Liver (tissue), 9 donors: Measurements from ENCODE around the gene YWHAE. TPM values are rescaled to one million over a fixed set of nuclear protein-coding genes. Genes with fewer than 3 reads are reported as not detected.

Experiments
- DNase-seq: peaks from one replicate; pipeline ENCODE4 v3.0.0-alpha.2; 2017; ENCODE audit warnings: low spot score
- H3K27ac ChIP-seq, 2 donors: one replicate each; pipeline ENCODE4 v1.7.0; 2013; ENCODE audit warnings: inconsistent platforms in 2 of 2, low read length in 2 of 2, control low read depth in 1 of 2, low read depth in 1 of 2, mild to moderate bottlenecking in 1 of 2
- H3K27me3 ChIP-seq, 4 donors: one replicate each; pipeline versions ENCODE4 v1.6.1 to v1.7.0; 2013; ENCODE audit warnings: low read length in 3 of 4, inconsistent platforms in 1 of 4, mild to moderate bottlenecking in 1 of 4, moderate library complexity in 1 of 4; ENCODE audit not compliant: control insufficient read depth in 4 of 4, insufficient read depth in 4 of 4
- H3K36me3 ChIP-seq, 4 donors: one replicate each; pipeline versions ENCODE4 v1.6.1 to v1.7.0; 2013; ENCODE audit warnings: low read length in 3 of 4, mild to moderate bottlenecking in 3 of 4, low read depth in 1 of 4, moderate library complexity in 1 of 4; ENCODE audit not compliant: control insufficient read depth in 4 of 4, insufficient read depth in 3 of 4
- H3K4me1 ChIP-seq, 4 donors: one replicate each; pipeline versions ENCODE4 v1.6.1 to v1.7.0; 2013; ENCODE audit warnings: low read length in 3 of 4, mild to moderate bottlenecking in 3 of 4, moderate library complexity in 1 of 4; ENCODE audit not compliant: control insufficient read depth in 4 of 4, insufficient read depth in 4 of 4
- H3K4me3 ChIP-seq, 3 donors: one replicate each; pipeline versions ENCODE4 v1.6.1 to v1.7.0; 2013; ENCODE audit warnings: low read length in 3 of 3, control low read depth in 1 of 3, low read depth in 1 of 3, mild to moderate bottlenecking in 1 of 3
- H3K9ac ChIP-seq, 2 donors: one replicate each; pipeline ENCODE4 v1.7.0; 2013; ENCODE audit warnings: low read length in 2 of 2, mild to moderate bottlenecking in 2 of 2, moderate library complexity in 2 of 2, control low read depth in 1 of 2, low read depth in 1 of 2
- H3K9me3 ChIP-seq, 4 donors: one replicate each; pipeline versions ENCODE4 v1.6.1 to v1.7.0; 2013; ENCODE audit warnings: low read length in 3 of 4; ENCODE audit not compliant: control insufficient read depth in 4 of 4
- ATF3 ChIP-seq: IDR thresholded peaks from 2 replicates; pipeline ENCODE4 v1.6.1; 2016; ENCODE audit warnings: antibody characterized with exemption
- CTCF ChIP-seq: fragments of 150-350 bp; IDR thresholded peaks from 2 replicates; pipeline ENCODE4 v1.5.1; 2017; ENCODE audit warnings: improper control_type of control experiment, low read depth, low read length; ENCODE audit not compliant: missing input control
- EGR1 ChIP-seq, 2 donors: IDR thresholded peaks; 2 replicates each; pipeline ENCODE4 v1.6.1; 2016 to 2018; ENCODE audit warnings: antibody characterized with exemption in 2 of 2, low read depth in 2 of 2
- FOXA1 ChIP-seq: IDR thresholded peaks from 2 replicates; pipeline ENCODE4 v1.6.1; 2016; ENCODE audit warnings: antibody characterized with exemption
- FOXA2 ChIP-seq: IDR thresholded peaks from 2 replicates; pipeline ENCODE4 v1.6.1; 2016; ENCODE audit warnings: antibody characterized with exemption
- GABPA ChIP-seq, 2 donors: IDR thresholded peaks in 1 of 2; conservative IDR thresholded peaks in 1 of 2; 2 replicates each; pipeline ENCODE4 v1.6.1; 2016; ENCODE audit warnings: antibody characterized with exemption in 2 of 2, mild to moderate bottlenecking in 1 of 2, moderate library complexity in 1 of 2
- HNF4A ChIP-seq, 2 donors: conservative IDR thresholded peaks; 2 replicates each; pipeline ENCODE4 v1.6.1; 2016; ENCODE audit warnings: antibody characterized with exemption in 2 of 2, mild to moderate bottlenecking in 2 of 2
- HNF4G ChIP-seq: IDR thresholded peaks from 2 replicates; pipeline ENCODE4 v1.6.1; 2016; ENCODE audit warnings: antibody characterized with exemption
- JUND ChIP-seq, 2 donors: IDR thresholded peaks; 2 replicates each; pipeline ENCODE4 v1.6.1; 2016; ENCODE audit warnings: antibody characterized with exemption in 2 of 2
- MAX ChIP-seq: IDR thresholded peaks from 2 replicates; pipeline ENCODE4 v1.6.1; 2016; ENCODE audit warnings: antibody characterized with exemption
- NR2F2 ChIP-seq: IDR thresholded peaks from 2 replicates; pipeline ENCODE4 v1.6.1; 2016; ENCODE audit warnings: antibody characterized with exemption
- RAD21 ChIP-seq, 2 donors: IDR thresholded peaks; 2 replicates each; pipeline ENCODE4 v1.6.1; 2016; ENCODE audit warnings: antibody characterized with exemption in 2 of 2, mild to moderate bottlenecking in 2 of 2
- REST ChIP-seq: IDR thresholded peaks from 2 replicates; pipeline ENCODE4 v1.6.1; 2016; ENCODE audit warnings: antibody characterized with exemption, mild to moderate bottlenecking
- RXRA ChIP-seq, 2 donors: IDR thresholded peaks; 2 replicates each; pipeline ENCODE4 v1.6.1; 2017 to 2018; ENCODE audit warnings: antibody characterized with exemption in 2 of 2, mild to moderate bottlenecking in 1 of 2
- SP1 ChIP-seq: IDR thresholded peaks from 2 replicates; pipeline ENCODE4 v1.6.1; 2018; ENCODE audit warnings: antibody characterized with exemption, mild to moderate bottlenecking
- TAF1 ChIP-seq: conservative IDR thresholded peaks from 2 replicates; pipeline ENCODE4 v1.6.1; 2016; ENCODE audit warnings: antibody characterized with exemption, mild to moderate bottlenecking
- YY1 ChIP-seq: IDR thresholded peaks from 2 replicates; pipeline ENCODE4 v1.6.1; 2016; ENCODE audit warnings: antibody characterized with exemption, mild to moderate bottlenecking
- ZBTB33 ChIP-seq: IDR thresholded peaks from 2 replicates; pipeline ENCODE4 v1.6.1; 2016; ENCODE audit warnings: antibody characterized with exemption
- WGBS: extraction: QIAGEN DNeasy Blood & Tissue Kit; methylation state at CpG from one replicate; pipeline ENCODE4 v1.1.7; 2013; 5-methylcytosine and 5-hydroxymethylcytosine counted together
- polyA plus RNA-seq, 2 donors: library from polyadenylated mRNA; stranded (reverse) in 1 of 2; unstranded in 1 of 2; fragments of 200-250 nt in 1 of 2; fragments of >200 nt in 1 of 2; fragmentation: Nextera tagmentation in 1 of 2; extraction: Ambion mirVana in 1 of 2; gene quantifications; one replicate each; pipeline versions ENCODE4 v1.2.1 to v1.2.3, GENCODE V29; 2013 to 2015
- total RNA-seq, 2 donors: library from RNA; depleted of rRNA; stranded (reverse); fragments of >200 nt; gene quantifications; one replicate each; pipeline ENCODE4 v1.2.3, GENCODE V29; 2014
- donor health status: healthy.
- donor health status: healthy.
- donor health status: healthy.
- donor health status: healthy.
- donor health status: healthy.

Gene YWHAE
- total and polyA plus RNA-seq, 4 donors: 173 to 288 (median 202) TPM

- TF ChIP-seq HNF4A (conservative IDR thresholded peaks at IDR 0.05): no peak
- no peak for TF ChIP-seq GABPA (IDR thresholded peaks at IDR 0.05 in 1 of 2, conservative IDR thresholded peaks at IDR 0.05 in 1 of 2)
- no peak for TF ChIP-seq NR2F2
- TF ChIP-seq SP1: no peak
- TF ChIP-seq FOXA1: no peak
- no peak for TF ChIP-seq ZBTB33
- no peak overlapping the region for H3K4me3 ChIP-seq
- peaks cover 0 to 4% (median 0%) of the 10 kb centered on the region in 4 donors for H3K36me3 ChIP-seq
- no peak overlapping the region for H3K27ac ChIP-seq
- WGBS: 56% methylated on average over 9 of the region's 9 CpGs
- no peaks in the 10 kb centered on the region for H3K27me3 ChIP-seq
- no peak overlapping the region for H3K9ac ChIP-seq
- H3K9me3 ChIP-seq: no peaks in the 10 kb centered on the region
- DNase-seq: no peak
- H3K4me1 ChIP-seq: peaks cover 9 to 43% (median 38%) of the 10 kb centered on the region in 4 donors
Measured at GRCh38 chr17:1373707-1374237, 26.2 kb downstream of the YWHAE start.

GRCh38 chr17:1372618-1373017 is 27.4 kb downstream of the YWHAE start:
- 91% methylated on average over 7 of the region's 7 CpGs for WGBS
- no peaks in the 10 kb centered on the region for H3K27me3 ChIP-seq
- peaks cover 0 to 4% (median 1%) of the 10 kb centered on the region in 4 donors for H3K36me3 ChIP-seq
- no peak for TF ChIP-seq RAD21 (IDR thresholded peaks at IDR 0.05)
- TF ChIP-seq TAF1: no peak
- no peak for TF ChIP-seq NR2F2
- no peak for TF ChIP-seq MAX
- TF ChIP-seq SP1: no peak
- TF ChIP-seq EGR1 (IDR thresholded peaks at IDR 0.05; ENCODE audit: low read depth in 2 of 2): no peak
- no peak for TF ChIP-seq RXRA (IDR thresholded peaks at IDR 0.05)
- TF ChIP-seq HNF4A (conservative IDR thresholded peaks at IDR 0.05): no peak
- no peak for TF ChIP-seq HNF4G
- no peak for TF ChIP-seq JUND (IDR thresholded peaks at IDR 0.05)
- TF ChIP-seq ATF3: no peak
- TF ChIP-seq YY1: no peak
- TF ChIP-seq FOXA2: no peak
- no peak for TF ChIP-seq REST
- no peak for TF ChIP-seq CTCF
- H3K27ac ChIP-seq: no peak overlapping the region
- H3K4me3 ChIP-seq: no peak overlapping the region
- H3K9me3 ChIP-seq: no peaks in the 10 kb centered on the region
- no peak overlapping the region for H3K9ac ChIP-seq
- H3K4me1 ChIP-seq: peaks cover 10 to 38% (median 33%) of the 10 kb centered on the region in 4 donors
- no peak for DNase-seq
